WTC11 (cell line): ENCODE data around the gene KCNJ18.
"Not testable (repeated sequence)": the region's sequence is repeated elsewhere in the genome, so short reads cannot be mapped to it uniquely, and the experiment has no call there.

Source experiments
- ATF3 ChIP-seq: sonication (generic); formaldehyde crosslinking; conservative IDR thresholded peaks from 2 replicates; pipeline ENCODE4 v1.8.1; 2022; ENCODE audit warnings: mild to moderate bottlenecking, missing genetic modification reagents
- ETV6 ChIP-seq: sonication (generic); formaldehyde crosslinking; IDR thresholded peaks from 2 replicates; pipeline ENCODE4 v1.8.1; 2022; ENCODE audit warnings: mild to moderate bottlenecking, missing genetic modification reagents
- FOXJ3 ChIP-seq: sonication (generic); formaldehyde crosslinking; IDR thresholded peaks from 2 replicates; pipeline ENCODE4 v1.9.0; 2021; ENCODE audit warnings: missing genetic modification reagents, mild to moderate bottlenecking, borderline replicate concordance
- IRF2 ChIP-seq: sonication (generic); formaldehyde crosslinking; IDR thresholded peaks from 2 replicates; pipeline ENCODE4 v1.8.0; 2022; ENCODE audit warnings: low read depth, missing genetic modification reagents, borderline replicate concordance
- MAX ChIP-seq: sonication (generic); formaldehyde crosslinking; IDR thresholded peaks from 2 replicates; pipeline ENCODE4 v1.8.0; 2022; ENCODE audit warnings: mild to moderate bottlenecking, missing genetic modification reagents
- PREB ChIP-seq: sonication (generic); formaldehyde crosslinking; IDR thresholded peaks from 2 replicates; pipeline ENCODE4 v1.8.1; 2022; ENCODE audit warnings: mild to moderate bottlenecking, missing genetic modification reagents, moderate library complexity, borderline replicate concordance
- SMAD3 ChIP-seq: sonication (generic); formaldehyde crosslinking; IDR thresholded peaks from 2 replicates; pipeline ENCODE4 v1.8.0; 2022; ENCODE audit warnings: missing genetic modification reagents, mild to moderate bottlenecking, borderline replicate concordance
- SP1 ChIP-seq: sonication (generic); formaldehyde crosslinking; conservative IDR thresholded peaks from 2 replicates; pipeline ENCODE4 v1.8.1; 2022; ENCODE audit warnings: missing genetic modification reagents
- TCF7 ChIP-seq: sonication (generic); formaldehyde crosslinking; IDR thresholded peaks from 2 replicates; pipeline ENCODE4 v1.8.0; 2022; ENCODE audit warnings: mild to moderate bottlenecking, low read depth, missing genetic modification reagents, moderate library complexity
- TEAD4 ChIP-seq: sonication (generic); formaldehyde crosslinking; IDR thresholded peaks from 2 replicates; pipeline ENCODE4 v1.8.0; 2022; ENCODE audit warnings: mild to moderate bottlenecking, missing genetic modification reagents
- ZNF317 ChIP-seq: sonication (generic); formaldehyde crosslinking; IDR thresholded peaks from 2 replicates; pipeline ENCODE4 v1.8.1; 2023; ENCODE audit warnings: low read depth, mild to moderate bottlenecking, moderate library complexity, missing genetic modification reagents, borderline replicate concordance
- TF ChIP-seq, protein P1 (sequence below): fragments of 200-600 bp; IDR thresholded peaks from 2 replicates; pipeline ENCODE4 v1.8.0; 2022; ENCODE audit warnings: antibody characterized with exemption

GRCh38 chr17:21650043-21650442 is 42.3 kb upstream of the KCNJ18 start:
- TF ChIP-seq, protein P1, sequence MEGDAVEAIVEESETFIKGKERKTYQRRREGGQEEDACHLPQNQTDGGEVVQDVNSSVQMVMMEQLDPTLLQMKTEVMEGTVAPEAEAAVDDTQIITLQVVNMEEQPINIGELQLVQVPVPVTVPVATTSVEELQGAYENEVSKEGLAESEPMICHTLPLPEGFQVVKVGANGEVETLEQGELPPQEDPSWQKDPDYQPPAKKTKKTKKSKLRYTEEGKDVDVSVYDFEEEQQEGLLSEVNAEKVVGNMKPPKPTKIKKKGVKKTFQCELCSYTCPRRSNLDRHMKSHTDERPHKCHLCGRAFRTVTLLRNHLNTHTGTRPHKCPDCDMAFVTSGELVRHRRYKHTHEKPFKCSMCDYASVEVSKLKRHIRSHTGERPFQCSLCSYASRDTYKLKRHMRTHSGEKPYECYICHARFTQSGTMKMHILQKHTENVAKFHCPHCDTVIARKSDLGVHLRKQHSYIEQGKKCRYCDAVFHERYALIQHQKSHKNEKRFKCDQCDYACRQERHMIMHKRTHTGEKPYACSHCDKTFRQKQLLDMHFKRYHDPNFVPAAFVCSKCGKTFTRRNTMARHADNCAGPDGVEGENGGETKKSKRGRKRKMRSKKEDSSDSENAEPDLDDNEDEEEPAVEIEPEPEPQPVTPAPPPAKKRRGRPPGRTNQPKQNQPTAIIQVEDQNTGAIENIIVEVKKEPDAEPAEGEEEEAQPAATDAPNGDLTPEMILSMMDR = not testable (repeated sequence)
- not testable (repeated sequence) for TF ChIP-seq SP1 (CRISPR knock-in tag); ATF3; TCF7 (CRISPR knock-in tag); FOXJ3 (CRISPR knock-in tag); PREB (CRISPR knock-in tag); ETV6 (CRISPR knock-in tag); TEAD4 (CRISPR knock-in tag); IRF2 (CRISPR knock-in tag); ZNF317 (CRISPR knock-in tag); MAX; SMAD3 (CRISPR knock-in tag)
